HG03565 (cell line): ENCODE data around the gene UBE3C.

ENCODE experiments used
- ATAC-seq: cut with Tn5 transposase; IDR thresholded peaks from one replicate; pipeline ENCODE4 v1.9.1; 2021; ENCODE audit warnings: mild to moderate bottlenecking, moderate library complexity; ENCODE audit not compliant: unreplicated experiment

Gene UBE3C

DNA sequence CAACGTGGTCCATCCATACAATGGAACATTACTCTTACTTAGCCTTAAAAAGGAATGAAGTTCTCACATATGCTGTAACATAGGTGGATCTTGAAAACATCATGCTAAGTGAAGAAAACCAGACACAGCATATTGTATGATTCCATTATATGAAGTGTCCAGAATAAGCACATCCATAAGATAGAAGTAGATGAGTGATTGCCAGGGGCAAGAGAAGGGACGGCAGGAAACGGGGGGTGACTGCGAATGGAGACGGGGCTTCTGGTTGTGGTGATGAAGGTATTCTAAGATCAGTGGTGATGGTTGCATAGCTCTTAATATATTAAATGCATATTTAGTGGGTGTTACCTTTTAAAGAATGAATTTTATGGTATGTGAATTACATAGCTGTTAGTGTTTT is 29.8 kb downstream of the UBE3C start:
- ATAC-seq = no peak

DNA sequence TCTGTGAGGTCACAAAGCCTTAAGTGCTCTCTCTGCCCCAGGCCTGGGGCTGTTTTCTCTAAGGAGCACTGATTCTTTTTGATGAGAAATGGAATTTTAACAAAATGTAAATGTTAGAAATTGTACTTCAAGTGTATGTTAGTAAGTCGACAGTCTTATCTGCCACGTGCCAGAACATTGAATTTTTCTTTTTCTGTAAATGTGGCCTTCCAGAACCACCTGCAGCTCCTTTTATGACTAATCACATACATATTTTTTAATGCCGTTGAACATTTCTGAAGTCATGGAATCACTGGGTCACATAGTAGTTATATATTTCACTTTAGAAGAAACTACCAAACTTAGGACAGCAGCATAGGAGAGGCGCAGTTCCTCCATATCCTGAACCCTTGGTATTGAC is 38.0 kb downstream of the UBE3C start:
- ATAC-seq = no peak

DNA sequence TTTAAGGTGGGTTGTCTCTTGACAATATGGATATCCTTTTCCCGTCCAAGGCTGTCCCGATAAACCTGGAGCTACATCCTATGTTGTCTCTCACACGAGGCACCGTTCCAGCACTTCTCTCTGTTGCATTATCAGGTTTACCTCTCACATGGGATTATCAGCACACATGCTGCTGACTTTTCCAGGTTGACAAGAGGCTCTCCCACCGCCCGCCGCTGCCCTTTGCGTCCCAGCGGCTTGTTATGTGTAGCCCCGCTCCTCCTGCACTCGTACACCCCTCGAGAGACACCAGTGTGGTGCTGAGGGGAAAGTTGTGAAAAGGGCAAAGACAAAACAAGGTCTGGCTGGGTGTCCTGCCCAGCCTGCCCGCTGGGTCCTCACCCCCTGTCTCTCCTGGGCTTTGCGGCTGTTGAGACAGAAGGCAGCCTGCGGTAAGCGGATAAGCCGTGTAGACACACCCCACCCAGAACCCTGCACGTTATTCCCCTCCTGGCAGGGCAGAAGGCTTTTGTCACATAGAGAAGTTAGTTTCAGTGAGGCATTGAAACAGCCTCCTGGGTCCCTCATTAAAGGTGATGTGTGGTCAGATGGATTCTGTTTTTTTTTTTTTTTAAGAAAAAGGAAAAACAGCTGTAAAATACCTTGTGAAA is 38.7 kb downstream of the UBE3C start:
- ATAC-seq = no peak

DNA sequence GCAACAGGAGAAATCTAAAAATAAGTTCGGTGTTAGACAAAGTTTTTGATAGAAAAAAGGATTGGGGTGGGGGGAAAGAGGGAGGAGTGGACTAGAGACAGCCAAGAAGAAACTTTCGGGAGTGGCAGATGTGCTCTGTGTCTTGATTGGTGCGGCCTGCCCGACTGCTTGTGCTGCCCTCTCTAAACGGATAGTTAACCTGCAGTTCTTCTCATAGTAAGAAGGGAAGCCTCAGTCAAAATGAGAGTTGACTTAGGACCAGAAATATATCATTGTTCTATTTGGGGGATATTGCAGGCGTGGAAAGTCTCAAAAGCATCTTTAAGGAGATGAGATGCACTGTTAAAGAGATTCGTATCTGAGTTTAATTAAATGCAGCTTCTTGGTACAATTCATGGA is 39.3 kb downstream of the UBE3C start:
- ATAC-seq = peak; percentile 64

DNA sequence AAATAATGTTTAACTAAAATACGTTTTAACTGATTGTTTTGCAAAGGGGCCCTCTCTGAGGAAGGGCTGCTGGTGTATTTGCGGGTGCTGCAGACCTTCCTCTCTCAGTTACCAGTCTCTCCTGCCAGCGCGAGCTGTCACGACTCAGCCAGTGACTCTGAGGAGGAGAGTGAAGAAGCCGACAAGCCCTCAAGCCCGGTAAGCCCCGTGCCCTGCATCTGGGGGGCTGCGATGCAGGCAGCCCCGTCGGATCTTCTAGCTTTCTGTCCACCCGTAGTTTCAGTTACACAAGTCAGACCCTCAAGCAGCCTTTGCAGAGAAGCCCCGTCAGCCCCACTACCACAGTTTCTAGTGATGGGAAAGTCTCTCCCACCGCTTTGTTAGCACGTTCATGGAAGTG is 45.1 kb downstream of the UBE3C start:
- ATAC-seq = no peak

DNA sequence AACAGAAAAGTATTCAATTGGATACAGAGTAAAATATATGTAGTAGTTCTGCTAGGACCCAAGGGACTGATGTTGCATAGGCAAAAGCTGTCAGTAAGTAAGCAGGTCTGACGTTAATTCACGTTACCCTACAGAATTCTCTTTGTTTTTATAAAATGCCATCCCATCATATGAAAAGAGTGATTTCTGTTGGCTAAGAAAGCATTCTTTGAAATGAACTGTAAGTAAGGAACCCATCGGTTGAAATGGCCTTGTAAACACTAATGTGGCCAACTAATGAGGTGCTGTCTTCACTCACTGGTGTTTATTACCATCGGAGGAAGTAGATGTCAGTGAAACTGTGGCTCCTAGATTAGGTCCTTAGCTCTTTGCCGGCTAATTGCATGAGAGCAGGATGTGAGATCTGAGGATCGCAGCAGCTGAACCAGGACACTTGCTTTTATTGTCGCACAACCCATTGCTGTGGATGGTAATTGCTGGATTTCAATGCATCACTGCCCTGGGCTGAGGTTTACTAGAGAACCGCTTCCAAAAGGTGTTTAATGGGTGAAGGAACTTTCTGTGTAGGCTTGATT is 49.5 kb downstream of the UBE3C start:
- ATAC-seq = no peak

DNA sequence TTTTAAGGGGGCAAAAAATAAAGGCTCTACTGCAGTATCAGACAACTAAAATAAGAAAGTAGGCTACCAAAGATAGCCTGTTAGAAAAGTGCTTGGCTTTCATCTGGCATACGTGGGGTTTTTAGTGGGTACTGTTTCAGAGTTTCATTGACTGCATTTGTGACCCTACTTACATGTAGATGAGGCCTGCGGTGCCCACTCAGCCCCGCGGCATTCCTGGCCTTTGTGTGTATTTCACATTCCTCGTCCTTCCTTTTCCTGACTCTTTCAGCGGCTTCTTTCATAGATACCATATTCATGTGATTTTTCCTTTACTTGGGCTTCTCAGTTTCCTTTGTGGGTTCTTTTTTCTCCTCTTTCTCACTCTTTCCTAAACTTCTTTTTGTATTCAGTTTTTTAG is 50.7 kb downstream of the UBE3C start:
- ATAC-seq = no peak

DNA sequence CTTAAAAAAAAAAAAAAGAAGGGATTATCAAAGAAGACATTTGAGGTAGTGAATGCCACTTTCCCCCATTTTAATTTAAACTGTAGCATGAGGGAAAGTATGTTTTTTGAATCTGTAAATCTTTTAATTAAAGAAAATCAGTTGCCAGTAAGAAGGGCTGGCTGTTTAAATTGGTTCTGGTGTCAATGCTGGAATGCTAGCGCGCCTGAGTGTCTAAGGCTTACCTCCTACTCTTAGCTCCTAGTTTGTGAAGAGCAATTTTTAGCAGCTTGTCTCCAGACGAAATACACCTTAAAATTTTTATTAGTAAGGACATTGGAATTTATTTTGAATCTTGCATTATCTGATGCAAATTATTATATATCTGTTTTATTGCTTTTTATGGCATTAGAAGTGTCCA is 54.1 kb downstream of the UBE3C start:
- no peak for ATAC-seq

DNA sequence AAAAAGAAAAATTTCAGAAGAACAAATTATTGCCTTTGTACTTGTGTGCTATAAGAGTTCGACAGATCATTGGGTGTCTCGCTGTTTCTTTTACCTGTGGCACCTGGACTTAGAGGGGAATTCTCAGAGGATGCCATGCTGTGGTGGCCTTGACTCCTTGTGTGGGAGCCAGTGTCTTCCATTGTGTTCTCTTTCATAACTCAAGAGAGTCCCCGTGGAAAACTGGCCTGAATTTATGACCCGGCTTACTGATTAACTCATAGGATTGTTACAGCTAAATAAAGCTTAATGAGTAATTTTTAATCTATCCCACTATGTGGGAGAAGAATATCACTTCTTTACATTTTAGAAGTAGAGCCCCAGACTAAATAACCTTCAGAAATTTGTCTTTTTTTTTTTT is 54.5 kb downstream of the UBE3C start:
- ATAC-seq = no peak

DNA sequence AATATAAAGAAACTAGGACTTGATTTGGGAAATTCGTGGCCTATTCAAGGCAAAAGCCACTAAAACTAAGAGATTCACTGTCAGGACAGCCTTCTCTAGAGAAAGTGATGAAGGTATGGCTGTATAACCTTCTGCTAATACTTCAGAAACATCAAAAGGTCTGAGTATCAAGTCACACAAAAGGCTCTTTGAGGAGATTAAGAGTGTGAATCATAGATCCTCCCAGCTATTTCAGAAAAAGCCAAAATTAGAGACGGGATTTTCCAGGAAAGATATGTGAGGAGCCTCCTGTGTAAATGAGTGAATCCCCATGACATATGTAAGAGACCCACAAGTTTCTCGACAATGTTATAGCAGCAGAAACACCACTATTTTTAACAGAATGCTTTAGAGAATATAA is 56.2 kb downstream of the UBE3C start:
- ATAC-seq = no peak

DNA sequence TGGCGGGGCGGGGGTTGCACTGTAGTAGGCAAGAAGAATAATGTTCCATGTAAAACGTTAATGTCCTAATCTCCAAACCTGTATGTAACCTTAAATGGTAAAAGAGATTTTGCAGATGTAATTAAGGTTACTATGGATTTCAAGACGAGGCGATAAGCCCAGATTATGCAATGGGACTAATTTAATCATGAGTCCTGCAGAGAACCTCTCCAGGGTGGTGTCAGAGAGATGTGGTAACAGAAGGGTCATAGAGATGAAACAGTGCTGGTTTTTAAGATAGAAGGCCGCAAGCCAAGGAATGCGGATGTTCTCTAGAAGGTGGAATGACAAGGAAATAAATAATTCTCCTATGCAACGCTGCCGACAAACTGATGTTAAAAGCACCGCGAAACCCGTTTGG is 57.1 kb downstream of the UBE3C start:
- no peak for ATAC-seq

DNA sequence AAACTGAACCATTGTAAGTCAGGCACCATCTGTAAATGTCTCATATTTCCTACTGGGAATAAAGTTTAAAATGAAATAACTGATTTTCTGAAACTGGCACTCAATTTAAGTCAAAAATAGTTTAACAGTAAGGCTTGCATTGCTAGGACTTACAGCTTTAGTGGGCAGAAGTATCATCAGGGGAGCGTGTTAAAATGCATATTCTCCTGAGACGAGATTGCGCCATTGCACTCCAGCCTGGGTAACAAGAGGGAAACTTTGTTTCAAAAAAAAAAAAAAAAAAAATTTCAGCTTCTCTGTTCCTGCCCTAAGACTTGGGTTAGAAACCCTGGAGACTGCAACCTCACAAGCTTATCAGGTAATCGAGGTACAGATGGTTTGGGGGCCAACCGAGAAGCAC is 65.4 kb downstream of the UBE3C start:
- no peak for ATAC-seq

DNA sequence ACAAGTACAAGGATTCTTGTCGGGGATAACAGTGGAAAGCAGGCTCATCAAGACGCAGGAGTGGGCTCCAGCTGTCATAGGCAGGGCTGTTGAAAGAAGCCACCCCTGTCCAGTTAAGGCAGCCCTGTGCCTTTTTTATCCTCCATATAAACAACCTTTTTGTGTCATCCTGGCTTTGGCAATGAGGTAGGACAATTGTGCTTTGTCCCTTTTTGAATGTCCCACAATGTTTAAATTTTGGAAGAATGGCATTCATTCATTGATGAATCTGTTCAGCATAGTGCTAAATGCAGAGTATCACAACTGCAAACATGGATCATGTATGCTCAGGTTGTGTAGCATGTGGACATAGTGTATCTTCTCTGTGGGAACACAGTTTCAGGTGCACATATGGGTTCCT is 66.7 kb downstream of the UBE3C start:
- no peak for ATAC-seq

DNA sequence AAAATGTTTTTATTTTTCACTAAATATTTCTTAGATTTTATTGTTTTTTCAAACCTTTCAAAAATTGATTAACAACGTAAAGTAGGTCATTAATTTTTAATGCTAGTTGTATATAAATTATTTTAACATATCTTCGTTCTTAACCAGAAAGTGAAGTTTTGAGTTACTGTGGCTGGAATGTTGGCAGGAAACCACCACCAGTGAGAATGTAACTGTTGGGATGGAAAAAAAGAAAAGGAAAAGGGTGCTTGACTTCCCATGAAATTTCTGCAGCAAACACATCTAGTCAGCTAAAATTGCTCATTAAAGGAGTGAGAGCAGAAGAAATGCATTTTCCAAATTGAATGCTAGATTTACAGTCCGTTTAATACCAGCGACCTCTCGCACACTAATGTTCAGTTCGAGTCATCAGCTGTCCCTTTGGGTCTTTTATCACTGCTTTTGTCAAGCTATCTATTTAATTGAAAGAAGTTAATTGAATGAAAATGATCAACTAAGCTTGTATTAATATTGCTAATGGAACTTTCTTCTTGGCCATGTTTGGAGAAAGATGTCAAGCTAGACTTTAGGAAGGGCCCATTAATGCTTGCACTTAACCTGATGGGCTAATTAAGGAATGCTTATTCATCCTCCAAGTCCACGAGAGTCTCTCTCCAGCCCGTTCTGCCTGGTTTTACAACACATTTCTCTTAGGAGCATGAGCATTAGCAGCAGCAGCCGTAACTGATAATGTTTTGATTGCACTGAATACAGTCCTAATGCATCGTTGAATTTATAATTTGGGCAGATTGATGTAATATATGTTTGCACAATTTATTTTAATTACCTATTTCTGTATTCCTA is 70.1 kb downstream of the UBE3C start:
- no peak for ATAC-seq

DNA sequence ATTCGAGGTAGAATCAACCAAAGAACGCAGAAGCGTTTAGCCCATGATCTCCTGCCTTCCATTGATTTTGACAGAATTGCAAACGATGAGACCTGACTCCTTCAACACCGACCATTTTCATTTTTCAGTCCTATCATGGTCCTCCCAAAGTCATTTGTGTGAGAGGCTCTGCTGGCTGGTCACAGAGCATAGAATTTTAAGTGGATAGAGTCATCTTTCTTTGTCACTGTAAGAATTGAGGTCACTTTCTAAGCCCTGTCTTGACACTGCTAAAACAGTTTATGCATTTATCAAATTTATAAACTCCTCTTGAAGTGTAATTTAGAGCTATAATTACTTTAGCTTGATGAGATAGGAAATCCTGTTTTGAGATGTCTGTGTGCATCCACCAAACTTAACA is 72.0 kb downstream of the UBE3C start:
- ATAC-seq = no peak

DNA sequence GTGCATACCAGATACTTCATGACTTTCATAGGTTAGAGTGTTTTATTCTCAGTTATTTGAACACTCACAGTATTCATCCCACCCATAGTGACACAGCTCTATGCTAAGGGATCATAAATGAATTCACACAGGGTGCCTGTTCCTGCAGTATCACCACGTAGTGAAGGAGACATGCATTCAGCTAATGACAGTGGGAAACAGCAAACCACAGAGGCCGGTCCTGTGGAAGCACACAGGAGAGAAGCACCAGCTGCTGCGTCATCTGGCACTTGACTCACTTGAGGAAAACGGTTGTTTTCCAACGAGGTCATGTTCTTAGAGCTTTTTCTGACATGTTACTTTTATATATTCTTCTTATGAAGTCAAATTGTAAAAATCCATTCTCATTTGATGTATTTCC is 73.0 kb downstream of the UBE3C start:
- ATAC-seq = no peak

DNA sequence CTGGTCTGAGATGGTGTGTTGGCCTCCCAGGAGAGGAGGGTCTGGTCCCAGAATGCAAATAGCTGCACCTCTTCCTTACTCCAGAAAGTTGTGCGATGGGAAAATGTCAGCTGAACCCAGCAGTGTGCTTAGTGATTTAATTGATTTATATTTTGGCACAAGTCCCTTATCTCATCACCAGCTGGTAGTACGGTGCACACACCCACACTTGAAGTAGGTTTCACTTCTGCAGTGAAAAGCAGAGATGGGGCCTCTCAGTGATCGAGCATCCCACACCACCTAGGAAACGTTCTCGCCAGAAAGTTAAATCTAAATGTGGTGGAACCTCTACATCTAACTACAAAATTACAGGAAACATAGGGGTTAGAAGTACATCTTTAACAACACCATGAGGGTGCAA is 80.4 kb downstream of the UBE3C start:
- ATAC-seq = peak; percentile 81

DNA sequence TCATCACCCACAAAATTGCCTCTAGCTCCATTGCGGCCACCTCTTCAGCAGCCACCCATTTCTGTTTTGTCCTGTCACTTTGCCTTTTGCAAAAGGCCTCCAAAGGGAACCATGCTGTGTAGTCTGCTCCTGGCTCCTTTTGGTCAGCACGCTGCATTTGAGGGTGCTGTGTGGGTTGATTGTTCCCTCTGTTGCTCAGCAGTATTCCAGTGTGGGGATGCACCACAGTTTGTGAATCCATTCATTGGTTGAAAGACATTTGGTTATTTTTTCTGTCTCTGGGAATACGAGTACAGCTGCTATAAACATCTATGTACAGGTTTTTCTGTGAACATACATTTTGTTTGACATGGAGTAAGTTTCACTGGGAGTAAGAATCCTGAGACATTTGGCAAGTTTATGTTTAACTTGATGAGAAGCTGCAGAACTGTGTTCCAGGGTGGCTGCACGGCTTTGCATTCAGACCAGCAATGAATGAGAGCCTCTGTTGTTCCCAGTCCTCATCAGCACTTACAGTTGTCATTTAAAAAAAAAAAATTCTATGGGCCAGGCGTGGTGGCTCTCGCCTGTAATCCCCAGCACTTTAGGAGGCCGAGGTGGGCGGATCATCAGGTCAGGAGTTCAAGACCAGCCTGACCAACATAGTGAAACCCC is 82.3 kb downstream of the UBE3C start:
- ATAC-seq = no peak

DNA sequence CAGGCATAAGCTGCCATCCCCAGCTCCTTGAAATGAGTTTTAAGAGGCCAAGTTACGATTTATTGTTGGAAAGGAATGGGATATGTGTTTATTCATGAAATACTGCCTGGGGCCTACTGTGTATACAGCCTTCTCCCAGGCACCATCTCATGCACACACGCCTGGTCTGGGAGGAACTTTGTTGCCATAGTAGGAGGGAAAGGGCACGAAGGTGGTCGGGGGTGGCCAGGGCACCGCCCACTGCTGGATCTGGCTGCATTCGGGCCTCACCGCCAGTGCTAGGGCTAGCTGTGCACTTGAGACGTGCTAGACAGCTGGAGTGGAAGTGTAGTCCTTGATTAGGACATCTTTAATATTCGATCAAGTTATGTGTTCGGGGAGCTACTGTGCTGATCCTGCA is 84.0 kb downstream of the UBE3C start:
- no peak for ATAC-seq

DNA sequence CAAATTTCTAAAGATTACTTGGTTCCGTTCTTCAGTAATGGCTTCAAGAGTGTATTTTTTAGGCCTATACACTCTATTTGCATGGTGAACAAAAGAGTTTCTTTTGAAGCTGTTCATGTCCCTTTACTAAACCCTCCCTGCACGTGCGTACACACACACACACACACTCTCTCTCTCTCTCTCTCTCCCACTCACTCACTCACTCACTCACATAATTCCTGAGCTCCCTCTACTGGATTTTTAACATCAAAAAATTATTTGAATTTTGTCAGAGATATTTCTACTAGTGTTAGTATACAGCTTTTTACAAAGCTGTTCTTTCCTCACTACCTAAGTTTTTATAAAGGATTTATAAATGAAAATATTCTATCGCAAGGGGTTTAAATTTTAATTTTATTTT is 85.9 kb downstream of the UBE3C start:
- no peak for ATAC-seq

DNA sequence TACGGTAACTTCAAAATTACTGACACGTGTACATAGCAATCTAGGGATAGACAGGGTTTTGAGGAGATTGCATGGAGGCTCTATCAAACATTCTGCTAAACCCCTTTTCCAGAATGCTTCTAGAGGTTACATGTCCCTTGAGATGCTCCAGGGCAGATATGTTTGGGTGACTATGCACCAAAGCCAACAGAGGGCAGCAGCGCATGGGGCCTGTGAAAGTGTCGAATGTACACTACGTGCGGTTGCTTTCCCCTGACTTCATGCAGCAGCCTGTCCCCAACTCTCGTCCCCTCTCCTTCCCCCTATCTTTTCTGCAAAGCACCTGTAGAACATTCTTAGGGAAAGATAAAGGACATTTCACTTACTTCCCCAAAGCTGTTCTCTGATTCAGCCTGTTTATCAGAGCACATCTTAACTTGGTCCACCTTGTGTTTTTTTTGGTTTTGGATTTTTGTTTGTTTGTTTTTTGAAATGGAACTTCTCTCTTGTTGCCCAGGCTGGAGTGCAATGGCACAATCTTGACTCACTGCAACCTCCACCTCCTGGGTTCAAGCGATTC is 90.2 kb downstream of the UBE3C start:
- ATAC-seq = no peak

DNA sequence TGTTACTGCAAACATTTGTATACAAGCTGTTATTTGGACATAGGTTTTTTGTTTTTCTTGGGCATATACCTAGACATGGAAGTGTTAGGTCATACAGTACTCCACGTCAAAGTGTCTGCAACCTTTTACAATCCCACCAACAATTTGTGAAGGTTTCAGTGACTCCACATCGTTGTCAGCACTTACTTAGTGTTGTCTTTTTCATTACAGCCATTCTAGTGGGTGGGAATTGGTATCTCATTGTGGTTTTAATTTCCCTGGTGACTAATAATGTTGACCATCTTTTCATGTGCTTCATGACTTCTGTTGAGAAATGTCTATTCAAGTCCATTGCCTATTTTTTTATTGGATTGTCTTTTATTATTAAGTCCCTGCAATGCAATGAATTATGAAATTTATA is 95.0 kb downstream of the UBE3C start:
- ATAC-seq = no peak
